Chondrocyte (in vitro differentiated cells): ENCODE results near the gene KTI12. TPM values are rescaled to one million over a fixed set of nuclear protein-coding genes. Genes with fewer than 3 reads are reported as not detected.

Source experiments
- DNase-seq: peaks from one replicate; pipeline ENCODE4 v3.0.0; 2021; ENCODE audit warnings: mixed read lengths, low spot score
- H3K27ac Mint-ChIP-seq: one replicate; pipeline ENCODE4 v1.8.0; 2021; ENCODE audit warnings: mild to moderate bottlenecking, moderate library complexity, mixed read lengths; ENCODE audit not compliant: unreplicated experiment
- H3K27me3 Mint-ChIP-seq: 2 replicates; pipeline ENCODE4 v1.8.0; 2021; ENCODE audit warnings: low read depth, mixed read lengths
- H3K36me3 Mint-ChIP-seq: 2 replicates; pipeline ENCODE4 v1.8.0; 2021; ENCODE audit warnings: low read depth, mixed read lengths
- H3K4me1 Mint-ChIP-seq: 2 replicates; pipeline ENCODE4 v1.8.0; 2021; ENCODE audit warnings: low read depth, mild to moderate bottlenecking, mixed read lengths
- H3K4me3 Mint-ChIP-seq: one replicate; pipeline ENCODE4 v1.8.0; 2021; ENCODE audit warnings: mild to moderate bottlenecking, moderate library complexity, mixed read lengths; ENCODE audit not compliant: unreplicated experiment
- H3K9me3 Mint-ChIP-seq: 2 replicates; pipeline ENCODE4 v1.8.0; 2021; ENCODE audit warnings: low read depth, mixed read lengths
- total RNA-seq: library from RNA; stranded (reverse); gene quantifications from 3 replicates; pipeline ENCODE4 v1.2.1, GENCODE V29; 2021
- TF ChIP-seq, protein P1 (sequence below): fragments of 200-600 bp; sonication (generic); IDR thresholded peaks from 2 replicates; pipeline ENCODE4 v1.5.0; 2021; ENCODE audit warnings: antibody characterized with exemption, mild to moderate bottlenecking, moderate library complexity

KTI12 gene
- total RNA-seq, 1 donor from 2014 or later, result 10.9 TPM

DNA sequence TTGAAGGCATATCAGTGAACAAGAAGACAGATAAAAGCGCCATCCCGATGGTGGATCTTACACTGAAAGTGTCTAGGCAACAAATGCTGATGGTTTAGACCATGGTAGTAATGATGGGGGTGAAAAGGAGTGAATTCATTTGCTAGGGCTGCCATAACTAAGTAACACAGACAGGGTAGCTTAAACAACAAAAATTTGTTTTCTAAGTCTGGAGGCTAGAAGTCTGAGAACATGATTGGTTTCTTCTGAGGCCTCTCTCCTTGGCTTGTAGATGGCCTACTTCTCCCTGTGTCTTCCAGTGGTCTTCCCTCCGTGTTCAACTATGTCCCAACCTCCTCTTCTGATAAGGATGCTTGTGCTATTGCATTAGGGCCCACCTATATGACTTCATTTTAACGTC is 29.7 kb downstream of the KTI12 start:
- TF ChIP-seq, protein P1, sequence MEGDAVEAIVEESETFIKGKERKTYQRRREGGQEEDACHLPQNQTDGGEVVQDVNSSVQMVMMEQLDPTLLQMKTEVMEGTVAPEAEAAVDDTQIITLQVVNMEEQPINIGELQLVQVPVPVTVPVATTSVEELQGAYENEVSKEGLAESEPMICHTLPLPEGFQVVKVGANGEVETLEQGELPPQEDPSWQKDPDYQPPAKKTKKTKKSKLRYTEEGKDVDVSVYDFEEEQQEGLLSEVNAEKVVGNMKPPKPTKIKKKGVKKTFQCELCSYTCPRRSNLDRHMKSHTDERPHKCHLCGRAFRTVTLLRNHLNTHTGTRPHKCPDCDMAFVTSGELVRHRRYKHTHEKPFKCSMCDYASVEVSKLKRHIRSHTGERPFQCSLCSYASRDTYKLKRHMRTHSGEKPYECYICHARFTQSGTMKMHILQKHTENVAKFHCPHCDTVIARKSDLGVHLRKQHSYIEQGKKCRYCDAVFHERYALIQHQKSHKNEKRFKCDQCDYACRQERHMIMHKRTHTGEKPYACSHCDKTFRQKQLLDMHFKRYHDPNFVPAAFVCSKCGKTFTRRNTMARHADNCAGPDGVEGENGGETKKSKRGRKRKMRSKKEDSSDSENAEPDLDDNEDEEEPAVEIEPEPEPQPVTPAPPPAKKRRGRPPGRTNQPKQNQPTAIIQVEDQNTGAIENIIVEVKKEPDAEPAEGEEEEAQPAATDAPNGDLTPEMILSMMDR, result no peak
- H3K9me3 Mint-ChIP-seq, result no peaks in the 10 kb centered on the region
- H3K27me3 Mint-ChIP-seq, result no peaks in the 10 kb centered on the region
- no peaks in the 10 kb centered on the region for H3K36me3 Mint-ChIP-seq
- peaks cover 40% of the 10 kb centered on the region for H3K4me1 Mint-ChIP-seq
- DNase-seq, result no peak
- no peak overlapping the region for H3K4me3 Mint-ChIP-seq
- H3K27ac Mint-ChIP-seq, result no peak overlapping the region

DNA sequence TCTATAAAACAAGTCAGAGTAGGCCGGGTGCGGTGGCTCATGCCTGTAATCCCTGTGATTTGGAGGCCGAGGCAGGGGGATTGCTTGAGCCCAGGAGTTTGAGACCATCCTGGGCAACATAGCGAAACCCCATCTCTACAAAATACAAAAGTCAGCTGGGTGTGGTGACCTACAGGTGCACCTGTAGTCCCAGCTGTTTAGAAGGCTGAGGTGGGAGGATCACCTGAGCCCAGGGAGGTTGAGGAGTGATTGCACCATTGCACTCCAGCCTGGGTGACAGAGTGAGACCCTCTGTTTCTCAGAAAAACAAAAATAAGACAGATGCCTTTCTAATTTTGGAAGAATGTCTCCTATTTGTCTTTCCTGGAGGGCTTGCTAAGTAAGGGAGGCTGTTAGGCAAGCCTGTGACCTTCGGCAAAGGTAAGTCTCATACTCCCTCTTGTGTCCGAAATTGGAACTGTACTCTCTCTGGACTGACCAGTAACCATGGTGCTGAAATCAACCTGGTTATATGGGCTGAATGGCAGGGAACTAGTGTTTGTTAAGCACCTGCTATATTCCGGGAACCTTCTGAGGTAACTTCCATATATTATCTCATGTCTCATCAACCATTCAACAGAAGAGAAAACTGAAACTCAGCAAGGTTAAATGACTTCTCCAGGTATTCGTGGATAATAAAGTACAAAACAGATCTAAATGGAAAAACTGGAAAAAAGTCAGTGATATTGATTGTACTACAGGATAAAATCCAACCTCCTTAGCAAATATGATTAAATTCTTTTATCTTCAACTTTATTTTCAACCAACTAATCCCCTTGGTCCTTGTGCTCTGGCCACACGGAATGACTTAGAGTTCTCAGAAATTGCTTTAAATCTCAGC is 31.3 kb downstream of the KTI12 start:
- no peaks in the 10 kb centered on the region for H3K36me3 Mint-ChIP-seq
- no peak overlapping the region for H3K27ac Mint-ChIP-seq

GRCh38 chr1:51998701-51999100 is 34.9 kb downstream of the KTI12 start:
- Mint-ChIP-seq H3K36me3 (no peaks in the 10 kb centered on the region), H3K4me3 (no peak overlapping the region), H3K4me1 (peaks cover 8% of the 10 kb centered on the region), H3K27me3 (no peaks in the 10 kb centered on the region), H3K27ac (no peak overlapping the region), H3K9me3 (no peaks in the 10 kb centered on the region)
- TF ChIP-seq, protein P1, result no peak
- no peak for DNase-seq

More for the DNA sequence above, 31.3 kb downstream of the KTI12 start:
- Mint-ChIP-seq H3K4me1 (peaks cover 32% of the 10 kb centered on the region), H3K9me3 (no peaks in the 10 kb centered on the region), H3K27me3 (no peaks in the 10 kb centered on the region), H3K4me3 (no peak overlapping the region)
- TF ChIP-seq, protein P1, result peak; percentile 92
- no peak for DNase-seq

- no peak overlapping the region for H3K27ac Mint-ChIP-seq
- TF ChIP-seq, protein P1, result no peak
- DNase-seq, result no peak
- no peaks in the 10 kb centered on the region for H3K36me3 Mint-ChIP-seq
- peaks cover 8% of the 10 kb centered on the region for H3K4me1 Mint-ChIP-seq
- no peaks in the 10 kb centered on the region for H3K27me3 Mint-ChIP-seq
- no peaks in the 10 kb centered on the region for H3K9me3 Mint-ChIP-seq
- H3K4me3 Mint-ChIP-seq, result no peak overlapping the region
Observed at GRCh38 chr1:51997974-51998382, 35.6 kb downstream of the KTI12 start.

DNA sequence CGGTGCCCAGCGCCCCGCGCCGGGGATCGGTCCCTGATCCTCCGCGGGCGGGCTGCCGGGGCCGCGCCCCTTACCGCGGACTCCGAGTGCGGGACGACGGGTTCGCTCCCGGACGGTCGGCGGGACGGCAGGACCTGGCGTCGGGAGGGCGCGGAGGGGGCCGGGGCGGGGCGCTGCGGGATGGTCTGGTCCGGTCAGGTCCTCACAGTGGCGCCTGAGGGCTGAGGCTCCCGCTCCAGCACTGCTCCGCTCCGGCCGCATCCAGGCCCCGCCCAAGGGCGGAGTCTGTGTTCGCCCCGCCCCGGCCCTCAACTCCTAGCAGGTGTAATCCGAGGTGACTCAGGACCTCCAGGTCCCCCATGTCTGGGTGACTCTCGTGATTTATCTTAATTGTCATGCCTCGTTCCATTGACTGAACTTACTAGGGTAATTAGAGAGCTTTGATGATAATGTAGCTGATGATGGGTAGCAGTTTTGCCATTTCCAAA is 43.1 kb downstream of the KTI12 start, which contains the start of gene RAB3B:
TSS of gene RAB3B (minus strand) at position 223 of the 488 bp plus-strand sequence. CDS start 13,583 bp downstream, outside the sequence.
- peaks cover 2% of the 10 kb centered on the region for H3K27me3 Mint-ChIP-seq

More for the DNA sequence above, 43.1 kb downstream of the KTI12 start, which contains the start of gene RAB3B:
- Mint-ChIP-seq H3K36me3 (no peaks in the 10 kb centered on the region), H3K4me1 (peaks cover 17% of the 10 kb centered on the region), H3K4me3 (peak within 1 kb of the TSS; percentile 70), H3K27ac (no peak within 1 kb of the TSS), H3K9me3 (no peaks in the 10 kb centered on the region)
- DNase-seq, result peak; percentile 74
- TF ChIP-seq, protein P1, result no peak
